ENCODE results near the gene ZCRB1. TPM values are rescaled to one million over a fixed set of nuclear protein-coding genes. Genes with fewer than 3 reads are reported as not detected.

The ZCRB1 gene
- total and polyA plus RNA-seq, 4 donors: 9.8 to 66.3 (median 16.4) TPM

- TF ChIP-seq REST (IDR thresholded peaks at IDR 0.05) (no peak), FOXA2 (IDR thresholded peaks at IDR 0.05) (no peak), JUND (IDR thresholded peaks at IDR 0.05) (no peak), HNF4A (conservative IDR thresholded peaks at IDR 0.05) (no peak)
Measured at GRCh38 chr12:42338280-42338679, 12.4 kb upstream of the ZCRB1 start (continued).

- TF ChIP-seq GABPA (IDR thresholded peaks at IDR 0.05 in 1 of 2, conservative IDR thresholded peaks at IDR 0.05 in 1 of 2): no peak
- no peak for TF ChIP-seq SP1 (IDR thresholded peaks at IDR 0.05)
- TF ChIP-seq FOXA1 (IDR thresholded peaks at IDR 0.05): no peak
- TF ChIP-seq TAF1 (conservative IDR thresholded peaks at IDR 0.05): no peak
- no peak for TF ChIP-seq JUND (IDR thresholded peaks at IDR 0.05)
- TF ChIP-seq REST (IDR thresholded peaks at IDR 0.05): no peak
- no peak for TF ChIP-seq HNF4A (conservative IDR thresholded peaks at IDR 0.05)
- TF ChIP-seq MAX (IDR thresholded peaks at IDR 0.05): no peak
- no peak for TF ChIP-seq ATF3 (IDR thresholded peaks at IDR 0.05)
- no peak for TF ChIP-seq YY1 (IDR thresholded peaks at IDR 0.05)
- TF ChIP-seq ZBTB33 (IDR thresholded peaks at IDR 0.05): no peak
- TF ChIP-seq FOXA2 (IDR thresholded peaks at IDR 0.05): no peak
- no peak for TF ChIP-seq HNF4G (IDR thresholded peaks at IDR 0.05)
- TF ChIP-seq EGR1 (IDR thresholded peaks at IDR 0.05; ENCODE audit: low read depth in 2 of 2): no peak
- no peak for TF ChIP-seq RXRA (IDR thresholded peaks at IDR 0.05)
- no peak for TF ChIP-seq NR2F2 (IDR thresholded peaks at IDR 0.05)
- H3K27me3 ChIP-seq (ENCODE audit: control insufficient read depth in 4 of 4, insufficient read depth in 4 of 4, low read length in 3 of 4): no peaks in the 10 kb centered on the region
- 72% methylated on average over 1 of the region's 1 CpG for WGBS
- H3K9ac ChIP-seq (ENCODE audit: low read depth in 1 of 2, low read length in 2 of 2): no peak overlapping the region
- no peak overlapping the region for H3K4me3 ChIP-seq (ENCODE audit: low read depth in 1 of 3, low read length in 3 of 3)
- no peaks in the 10 kb centered on the region for H3K4me1 ChIP-seq (ENCODE audit: control insufficient read depth in 4 of 4, insufficient read depth in 4 of 4, low read length in 3 of 4)
- no peak for DNase-seq (ENCODE audit: low spot score)
- H3K9me3 ChIP-seq (ENCODE audit: control insufficient read depth in 4 of 4, low read length in 3 of 4): no peaks in the 10 kb centered on the region
- no peak overlapping the region for H3K27ac ChIP-seq (ENCODE audit: low read depth in 1 of 2, low read length in 2 of 2)
- peaks cover 3 to 10% (median 4%) of the 10 kb centered on the region in 4 donors for H3K36me3 ChIP-seq (ENCODE audit: control insufficient read depth in 4 of 4, insufficient read depth in 3 of 4, low read depth in 1 of 4, low read length in 3 of 4)
Measured at GRCh38 chr12:42336286-42336685, 10.4 kb upstream of the ZCRB1 start.
